DLD1 (cell line): ENCODE results near the gene PLCB1.

Experiments used
- in situ Hi-C: cut with HindIII; loops from 2 replicates; pipeline ENCODE4 v1.10.0; 2017; ENCODE audit warnings: low sequenced_read_pairs

The PLCB1 gene

DNA sequence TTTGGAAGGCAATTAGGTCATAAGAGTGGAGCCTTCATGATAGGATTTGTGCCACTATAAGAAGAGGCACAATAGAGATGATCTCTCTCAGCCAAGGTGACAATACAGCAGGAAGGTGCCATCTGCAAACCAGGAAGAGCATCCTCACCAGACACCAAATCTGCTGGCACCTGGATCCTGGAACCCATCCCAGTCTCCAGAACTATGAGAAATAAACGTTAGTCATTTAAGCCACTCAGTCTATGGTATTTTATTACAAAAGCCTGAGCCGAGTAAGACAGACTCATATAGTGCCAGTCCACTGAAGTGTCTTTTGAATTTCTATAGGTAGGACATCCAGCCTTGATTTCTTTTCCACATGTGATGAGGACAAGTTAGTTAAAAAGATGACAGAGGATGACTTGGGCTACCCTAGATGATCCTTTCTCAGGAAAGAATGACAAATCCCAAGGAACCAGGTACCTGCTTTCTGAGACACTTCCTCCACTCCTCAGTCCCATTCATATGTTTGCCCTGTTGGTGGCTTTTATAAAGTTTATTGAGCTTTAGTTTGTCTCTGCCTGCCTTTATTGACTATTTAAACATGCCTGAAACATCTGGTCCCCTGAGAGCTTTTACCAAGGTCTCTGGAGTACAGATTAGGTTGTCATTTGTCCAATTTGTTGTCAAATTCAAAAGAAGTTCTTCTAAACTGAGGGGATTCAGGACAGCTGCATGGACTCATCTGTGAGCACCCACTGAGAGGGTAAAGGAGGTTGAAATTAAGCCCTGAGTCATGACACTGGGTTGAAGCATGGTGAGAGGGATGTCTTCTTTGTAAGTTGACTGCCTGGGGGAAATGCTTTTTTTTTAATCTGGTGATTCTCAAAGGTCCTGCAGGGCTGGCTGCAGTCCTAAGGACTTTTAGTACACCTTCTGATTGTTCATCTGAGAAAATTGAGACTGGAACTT, 771.9 kb downstream of the PLCB1 start:
- in situ Hi-C loops, result no loop called here

DNA sequence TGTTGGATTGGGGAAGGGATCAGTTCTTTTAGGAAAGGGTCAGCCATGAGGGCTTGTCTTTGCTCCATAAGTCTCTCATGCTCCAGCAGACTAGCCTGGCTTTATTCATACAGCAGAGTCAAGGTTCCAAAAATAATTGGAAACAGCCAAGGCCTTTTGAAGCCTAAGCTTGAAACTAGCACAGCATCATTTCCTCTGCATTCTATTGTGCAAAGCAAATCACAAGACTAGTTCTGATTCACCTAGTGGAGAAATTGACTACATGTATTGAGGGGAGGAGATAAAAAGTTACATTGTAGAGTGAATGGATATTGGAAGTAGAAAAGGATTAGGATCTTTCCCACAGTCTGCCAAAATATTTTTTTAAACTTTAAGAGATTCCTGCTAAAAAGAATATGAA, 777.5 kb downstream of the PLCB1 start:
- in situ Hi-C loops, result no loop called here

DNA sequence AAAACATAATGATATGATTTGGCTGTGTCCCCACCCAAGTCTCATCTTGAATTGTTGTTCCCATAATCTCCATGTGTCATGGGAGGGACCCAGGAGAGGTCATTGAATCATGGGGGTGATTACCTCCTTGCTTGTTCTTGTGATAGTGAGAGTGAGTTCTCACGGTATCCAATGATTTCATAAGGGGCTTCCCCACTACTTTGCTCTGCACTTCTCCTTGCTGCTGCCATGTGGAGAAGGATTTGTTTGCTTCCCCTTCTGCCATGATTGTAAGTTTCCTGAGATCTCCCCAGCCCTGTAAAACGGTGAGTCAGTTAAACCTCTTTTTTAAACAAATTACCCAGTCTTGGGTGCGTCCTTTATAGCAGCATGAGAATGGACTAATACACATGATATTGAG, 780.0 kb downstream of the PLCB1 start:
- in situ Hi-C loops, result no loop called here

GRCh38 chr20:8912731-8913130, 780.7 kb downstream of the PLCB1 start:
- in situ Hi-C loops, result no loop called here

DNA sequence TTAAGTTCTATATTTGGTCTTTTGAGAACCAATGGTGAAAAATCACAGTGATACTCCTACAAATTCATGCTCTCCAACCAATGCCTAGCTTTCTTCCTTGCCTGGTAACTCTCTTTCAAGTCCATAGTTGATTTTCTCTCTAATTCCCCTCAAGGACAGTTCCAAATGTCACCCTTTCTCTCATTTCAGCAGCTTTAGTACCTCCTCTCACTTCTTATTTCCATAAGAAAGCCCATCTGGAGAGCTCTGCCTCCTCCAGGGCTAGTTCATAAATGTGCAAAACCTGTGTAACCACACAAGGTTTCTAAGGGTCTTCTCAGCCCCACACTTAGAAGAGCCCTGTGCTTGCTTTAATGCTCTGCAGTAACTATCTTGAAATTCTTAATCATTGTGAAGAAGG, 781.4 kb downstream of the PLCB1 start:
- in situ Hi-C loops, result no loop called here

- in situ Hi-C loops, result no loop called here
Observed at GRCh38 chr20:8914421-8914820, 782.4 kb downstream of the PLCB1 start.

- in situ Hi-C loops, result no loop called here
Observed at GRCh38 chr20:8917084-8917483, 785.0 kb downstream of the PLCB1 start.

DNA sequence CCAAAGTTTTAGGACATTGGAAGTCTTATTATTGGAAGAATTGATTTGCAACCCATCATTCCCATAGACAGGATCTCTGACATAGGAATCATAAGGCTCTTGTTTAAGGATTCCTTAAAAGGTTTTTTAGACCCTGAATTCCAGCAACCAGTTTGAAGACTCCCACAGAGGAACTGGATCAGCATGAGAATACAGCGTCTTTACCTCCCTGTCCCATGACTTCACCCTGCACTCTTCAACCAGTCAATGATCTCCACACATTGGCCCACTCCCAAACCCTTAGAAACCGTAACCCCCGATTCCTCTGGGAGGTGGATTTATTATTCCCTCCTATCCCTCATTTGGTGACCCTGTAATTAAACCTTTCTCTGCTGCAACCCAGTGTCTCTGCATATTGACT, 786.1 kb downstream of the PLCB1 start:
- in situ Hi-C loops, result no loop called here

GRCh38 chr20:8924539-8924938, 792.5 kb downstream of the PLCB1 start:
- in situ Hi-C loops, result no loop called here

GRCh38 chr20:8930726-8931125, 798.7 kb downstream of the PLCB1 start:
- in situ Hi-C loops, result no loop called here

- in situ Hi-C loops, result no loop called here
Observed at GRCh38 chr20:8932192-8933165, 800.4 kb downstream of the PLCB1 start.

DNA sequence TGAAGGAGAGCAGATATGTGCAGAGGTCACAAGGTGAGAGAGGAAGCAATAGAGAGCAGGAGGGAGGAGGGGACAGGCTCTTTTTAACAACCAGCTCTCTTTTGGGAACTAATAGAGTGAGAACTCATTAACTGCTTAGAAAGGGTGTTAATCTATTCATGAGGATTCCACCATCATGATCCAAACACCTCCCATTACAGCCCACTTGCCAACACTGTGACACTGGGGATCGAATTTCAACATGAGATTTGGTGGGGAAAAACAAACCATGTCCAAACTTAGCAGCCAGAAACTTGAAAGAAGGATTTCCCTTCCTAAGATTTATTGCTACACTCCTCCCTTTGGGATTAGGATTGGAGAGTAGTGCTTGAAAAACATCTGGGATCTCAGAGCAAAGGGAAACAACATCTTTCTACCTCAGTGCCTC, 801.3 kb downstream of the PLCB1 start:
- in situ Hi-C loops, result no loop called here

- in situ Hi-C loops, result no loop called here
Observed at GRCh38 chr20:8934362-8934761, 802.3 kb downstream of the PLCB1 start.
